MM.1S (cell line): ENCODE results near the gene ATP5F1D.

Experiments
- EZH2 ChIP-seq: fragments of 300-600 bp; sonication (generic); optimal IDR thresholded peaks from 2 replicates; pipeline ENCODE3; 2017; ENCODE audit warnings: low read depth, mild to moderate bottlenecking, antibody characterized with exemption, low read length, mixed read lengths
- TF ChIP-seq, protein P1 (sequence below): fragments of 300-600 bp; sonication (generic); IDR thresholded peaks from 2 replicates; pipeline ENCODE4 v1.5.1; 2016; ENCODE audit warnings: antibody characterized with exemption, low read length, mixed read lengths

DNA sequence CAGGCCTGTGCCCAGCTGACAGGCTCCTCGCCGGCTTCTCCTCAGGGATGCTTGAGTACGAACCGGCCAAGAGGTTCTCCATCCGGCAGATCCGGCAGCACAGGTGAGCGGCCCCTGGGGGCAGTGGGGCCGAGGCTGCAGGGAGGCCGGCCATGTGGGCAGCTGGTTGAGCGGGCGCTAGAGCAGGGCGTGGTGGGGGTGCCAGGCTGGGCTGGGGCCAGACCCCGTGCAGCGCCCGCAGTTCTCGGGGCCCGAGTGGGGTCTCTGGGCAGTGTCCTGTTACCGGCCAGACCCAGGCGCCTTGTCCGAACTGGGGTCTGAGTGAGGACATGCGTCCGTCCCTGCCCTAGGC is 19.7 kb upstream of the ATP5F1D start:
- TF ChIP-seq, protein P1, sequence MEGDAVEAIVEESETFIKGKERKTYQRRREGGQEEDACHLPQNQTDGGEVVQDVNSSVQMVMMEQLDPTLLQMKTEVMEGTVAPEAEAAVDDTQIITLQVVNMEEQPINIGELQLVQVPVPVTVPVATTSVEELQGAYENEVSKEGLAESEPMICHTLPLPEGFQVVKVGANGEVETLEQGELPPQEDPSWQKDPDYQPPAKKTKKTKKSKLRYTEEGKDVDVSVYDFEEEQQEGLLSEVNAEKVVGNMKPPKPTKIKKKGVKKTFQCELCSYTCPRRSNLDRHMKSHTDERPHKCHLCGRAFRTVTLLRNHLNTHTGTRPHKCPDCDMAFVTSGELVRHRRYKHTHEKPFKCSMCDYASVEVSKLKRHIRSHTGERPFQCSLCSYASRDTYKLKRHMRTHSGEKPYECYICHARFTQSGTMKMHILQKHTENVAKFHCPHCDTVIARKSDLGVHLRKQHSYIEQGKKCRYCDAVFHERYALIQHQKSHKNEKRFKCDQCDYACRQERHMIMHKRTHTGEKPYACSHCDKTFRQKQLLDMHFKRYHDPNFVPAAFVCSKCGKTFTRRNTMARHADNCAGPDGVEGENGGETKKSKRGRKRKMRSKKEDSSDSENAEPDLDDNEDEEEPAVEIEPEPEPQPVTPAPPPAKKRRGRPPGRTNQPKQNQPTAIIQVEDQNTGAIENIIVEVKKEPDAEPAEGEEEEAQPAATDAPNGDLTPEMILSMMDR: no peak
- no peak for TF ChIP-seq EZH2
